Activated T-helper 17 cell treated with anti-CD3 and anti-CD28 coated beads, Interleukin-2, amount 50 U/mL, for 72 hours (primary cell): ENCODE data around the gene IKZF1. TPM values are rescaled to one million over a fixed set of nuclear protein-coding genes. Genes with fewer than 3 reads are reported as not detected.

Experiments used
- ATAC-seq: fragments of 150-1000 bp; cut with Tn5 transposase; replicated peaks from 2 replicates; pipeline ENCODE4 v1.10.0; 2021; ENCODE audit warnings: mild to moderate bottlenecking, moderate library complexity
- H3K27ac Mint-ChIP-seq: one replicate; pipeline ENCODE4 v1.8.0; 2022; ENCODE audit warnings: mixed read lengths
- H3K27me3 Mint-ChIP-seq: one replicate; pipeline ENCODE4 v1.8.0; 2022; ENCODE audit warnings: mixed read lengths
- H3K36me3 Mint-ChIP-seq: one replicate; pipeline ENCODE4 v1.8.0; 2022; ENCODE audit warnings: low read depth, mild to moderate bottlenecking, mixed read lengths
- H3K4me1 Mint-ChIP-seq: one replicate; pipeline ENCODE4 v1.8.0; 2022; ENCODE audit warnings: mixed read lengths
- H3K4me3 Mint-ChIP-seq: one replicate; pipeline ENCODE4 v1.8.0; 2022; ENCODE audit warnings: mild to moderate bottlenecking, mixed read lengths
- H3K9me3 Mint-ChIP-seq: one replicate; pipeline ENCODE4 v1.8.0; 2022; ENCODE audit warnings: mixed read lengths
- total RNA-seq, 2 donors: library from RNA; stranded (reverse); gene quantifications; one replicate each; pipeline ENCODE4 v1.2.3, GENCODE V29; 2022

Gene IKZF1
- total RNA-seq, 2 donors from 2014 or later, result 253 to 343 TPM

GRCh38 chr7:50416527-50417182 lies 112.1 kb downstream of the IKZF1 start:
- Mint-ChIP-seq H3K4me3 (peak overlapping the region; percentile 49), H3K27me3 (no peaks in the 10 kb centered on the region), H3K27ac (peak overlapping the region; percentile 5), H3K9me3 (no peaks in the 10 kb centered on the region), H3K36me3 (no peaks in the 10 kb centered on the region), H3K4me1 (peaks cover 6% of the 10 kb centered on the region)
- no peak for ATAC-seq

DNA sequence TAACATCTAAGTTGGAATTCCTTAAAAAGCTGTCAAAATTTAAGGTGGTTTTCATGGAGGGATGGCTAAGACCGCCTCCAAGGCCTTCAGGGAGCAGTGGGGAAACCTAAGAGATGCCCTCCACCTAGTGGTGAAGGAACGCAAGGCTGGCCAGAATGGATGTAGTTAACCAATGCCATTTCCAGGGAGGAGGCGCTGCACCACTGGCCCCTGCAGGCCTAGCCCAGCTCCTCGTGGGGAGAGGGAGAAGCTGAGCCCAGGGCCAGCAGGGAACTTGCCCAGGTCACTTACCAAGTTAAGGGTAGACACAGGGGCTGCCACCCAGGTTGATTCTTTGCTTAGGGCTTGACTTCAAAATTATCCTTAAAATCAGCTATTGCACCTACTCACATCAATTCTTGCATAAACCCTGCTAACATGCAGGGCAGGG lies 113.6 kb downstream of the IKZF1 start:
- Mint-ChIP-seq H3K4me3 (no peak overlapping the region), H3K36me3 (no peaks in the 10 kb centered on the region), H3K4me1 (no peaks in the 10 kb centered on the region), H3K27me3 (no peaks in the 10 kb centered on the region), H3K27ac (no peak overlapping the region), H3K9me3 (no peaks in the 10 kb centered on the region)
- ATAC-seq, result peak; percentile 99

- Mint-ChIP-seq H3K4me3 (no peak overlapping the region), H3K27ac (no peak overlapping the region), H3K27me3 (no peaks in the 10 kb centered on the region), H3K9me3 (no peaks in the 10 kb centered on the region), H3K4me1 (no peaks in the 10 kb centered on the region), H3K36me3 (no peaks in the 10 kb centered on the region)
- ATAC-seq, result no peak
These were observed 114.2 kb downstream of the IKZF1 start for GRCh38 chr7:50418526-50419290.

GRCh38 chr7:50421043-50421442 lies 116.5 kb downstream of the IKZF1 start:
- H3K27me3 Mint-ChIP-seq, result no peaks in the 10 kb centered on the region
- no peak overlapping the region for H3K27ac Mint-ChIP-seq
- no peaks in the 10 kb centered on the region for H3K9me3 Mint-ChIP-seq
- ATAC-seq, result no peak
- no peak overlapping the region for H3K4me3 Mint-ChIP-seq
- no peaks in the 10 kb centered on the region for H3K36me3 Mint-ChIP-seq
- H3K4me1 Mint-ChIP-seq, result no peaks in the 10 kb centered on the region

- H3K27me3 Mint-ChIP-seq, result no peaks in the 10 kb centered on the region
- no peaks in the 10 kb centered on the region for H3K4me1 Mint-ChIP-seq
- no peak overlapping the region for H3K4me3 Mint-ChIP-seq
- H3K36me3 Mint-ChIP-seq, result no peaks in the 10 kb centered on the region
- ATAC-seq, result no peak
- H3K27ac Mint-ChIP-seq, result no peak overlapping the region
- no peaks in the 10 kb centered on the region for H3K9me3 Mint-ChIP-seq
These were observed 118.3 kb downstream of the IKZF1 start for GRCh38 chr7:50422858-50423257.

- Mint-ChIP-seq H3K27ac (no peak overlapping the region), H3K9me3 (no peaks in the 10 kb centered on the region), H3K4me1 (no peaks in the 10 kb centered on the region), H3K36me3 (no peaks in the 10 kb centered on the region), H3K4me3 (no peak overlapping the region), H3K27me3 (no peaks in the 10 kb centered on the region)
- no peak for ATAC-seq
These were observed 119.3 kb downstream of the IKZF1 start for GRCh38 chr7:50423860-50424259.

GRCh38 chr7:50425318-50425717 lies 120.8 kb downstream of the IKZF1 start:
- Mint-ChIP-seq H3K4me1 (no peaks in the 10 kb centered on the region), H3K36me3 (no peaks in the 10 kb centered on the region), H3K9me3 (no peaks in the 10 kb centered on the region), H3K27ac (no peak overlapping the region), H3K27me3 (no peaks in the 10 kb centered on the region), H3K4me3 (no peak overlapping the region)
- ATAC-seq, result no peak

DNA sequence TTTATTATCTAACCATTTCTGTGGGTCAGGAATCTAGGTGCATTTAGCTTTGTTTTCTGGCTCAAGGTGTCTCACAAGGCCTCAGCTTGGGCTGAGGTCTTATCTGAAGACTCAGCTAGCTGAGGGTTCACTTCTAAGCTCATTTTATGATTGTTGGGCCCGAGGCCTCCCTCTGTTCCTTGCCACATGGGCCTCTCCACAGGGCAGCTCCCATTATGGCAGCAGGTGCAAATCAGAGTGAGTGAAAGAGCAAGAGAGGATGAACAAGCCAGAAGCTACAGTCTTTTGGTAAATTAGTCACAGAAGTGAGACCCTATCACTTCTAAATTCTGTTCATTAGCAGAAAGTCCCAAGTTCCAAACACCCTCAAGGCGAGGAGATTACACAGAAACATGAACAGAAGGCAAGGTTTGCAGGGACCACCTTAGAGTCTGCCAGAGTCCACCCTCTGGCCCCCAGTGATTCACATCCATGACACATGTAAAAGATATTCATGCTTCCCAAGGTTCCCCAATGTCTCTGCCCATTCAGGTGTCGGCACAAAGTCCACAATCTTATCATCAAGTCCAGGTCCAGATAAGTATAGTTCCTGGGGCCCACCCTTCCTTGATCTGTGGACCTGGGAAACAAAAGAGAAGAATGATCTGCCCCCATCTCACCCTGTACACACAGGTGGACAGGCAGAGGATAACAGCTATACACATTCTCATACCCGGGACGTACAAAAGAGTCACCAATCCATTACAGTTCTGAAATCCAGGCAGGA lies 121.9 kb downstream of the IKZF1 start:
- no peak for ATAC-seq
- no peak overlapping the region for H3K4me3 Mint-ChIP-seq
- H3K9me3 Mint-ChIP-seq, result no peaks in the 10 kb centered on the region
- no peak overlapping the region for H3K27ac Mint-ChIP-seq
- H3K27me3 Mint-ChIP-seq, result no peaks in the 10 kb centered on the region
- H3K4me1 Mint-ChIP-seq, result no peaks in the 10 kb centered on the region
- H3K36me3 Mint-ChIP-seq, result no peaks in the 10 kb centered on the region

DNA sequence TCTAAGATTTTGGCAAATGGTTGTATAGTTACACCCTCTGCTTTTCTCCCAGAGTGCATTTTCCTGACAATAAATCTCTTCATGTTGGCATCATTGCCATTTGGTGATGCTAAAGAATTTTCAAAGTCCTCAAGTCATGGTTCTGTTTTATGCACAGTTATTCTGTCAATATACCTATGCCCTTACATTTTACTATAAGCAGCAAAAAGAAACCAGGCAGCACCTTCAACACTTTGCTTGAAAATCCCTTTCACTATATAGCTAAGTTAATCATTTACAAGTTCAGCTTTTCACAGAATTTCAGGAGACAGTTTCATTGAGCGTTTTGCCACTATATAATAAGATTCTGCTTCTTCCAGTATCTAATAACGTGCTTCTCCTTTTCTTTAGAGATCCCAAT lies 123.0 kb downstream of the IKZF1 start:
- Mint-ChIP-seq H3K27me3 (no peaks in the 10 kb centered on the region), H3K36me3 (no peaks in the 10 kb centered on the region), H3K4me3 (no peak overlapping the region), H3K27ac (no peak overlapping the region), H3K9me3 (no peaks in the 10 kb centered on the region), H3K4me1 (no peaks in the 10 kb centered on the region)
- no peak for ATAC-seq

DNA sequence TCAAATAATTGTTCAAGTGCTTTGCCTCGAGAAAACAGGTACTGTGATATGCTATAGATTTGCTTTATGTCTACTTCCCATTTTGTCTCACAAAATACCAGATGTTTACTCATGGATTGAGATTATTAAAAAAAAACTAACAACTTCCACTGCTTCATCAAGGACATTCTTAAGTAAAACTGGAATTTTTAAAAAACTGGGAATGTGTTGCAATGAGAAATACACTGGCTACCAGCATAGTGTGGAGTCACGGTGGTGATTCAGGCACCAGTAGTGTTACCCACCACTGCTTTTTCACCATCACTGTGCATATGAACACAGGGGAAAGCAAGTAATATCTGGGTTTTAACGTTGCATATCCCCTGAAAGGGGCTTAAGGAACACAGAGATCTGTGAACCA lies 124.4 kb downstream of the IKZF1 start:
- no peak overlapping the region for H3K4me3 Mint-ChIP-seq
- no peak overlapping the region for H3K27ac Mint-ChIP-seq
- no peaks in the 10 kb centered on the region for H3K9me3 Mint-ChIP-seq
- no peaks in the 10 kb centered on the region for H3K36me3 Mint-ChIP-seq
- no peaks in the 10 kb centered on the region for H3K4me1 Mint-ChIP-seq
- no peaks in the 10 kb centered on the region for H3K27me3 Mint-ChIP-seq
- no peak for ATAC-seq

GRCh38 chr7:50431316-50431715 lies 126.8 kb downstream of the IKZF1 start:
- H3K4me3 Mint-ChIP-seq, result no peak overlapping the region
- H3K9me3 Mint-ChIP-seq, result no peaks in the 10 kb centered on the region
- H3K36me3 Mint-ChIP-seq, result no peaks in the 10 kb centered on the region
- H3K4me1 Mint-ChIP-seq, result no peaks in the 10 kb centered on the region
- H3K27ac Mint-ChIP-seq, result no peak overlapping the region
- no peak for ATAC-seq
- no peaks in the 10 kb centered on the region for H3K27me3 Mint-ChIP-seq

DNA sequence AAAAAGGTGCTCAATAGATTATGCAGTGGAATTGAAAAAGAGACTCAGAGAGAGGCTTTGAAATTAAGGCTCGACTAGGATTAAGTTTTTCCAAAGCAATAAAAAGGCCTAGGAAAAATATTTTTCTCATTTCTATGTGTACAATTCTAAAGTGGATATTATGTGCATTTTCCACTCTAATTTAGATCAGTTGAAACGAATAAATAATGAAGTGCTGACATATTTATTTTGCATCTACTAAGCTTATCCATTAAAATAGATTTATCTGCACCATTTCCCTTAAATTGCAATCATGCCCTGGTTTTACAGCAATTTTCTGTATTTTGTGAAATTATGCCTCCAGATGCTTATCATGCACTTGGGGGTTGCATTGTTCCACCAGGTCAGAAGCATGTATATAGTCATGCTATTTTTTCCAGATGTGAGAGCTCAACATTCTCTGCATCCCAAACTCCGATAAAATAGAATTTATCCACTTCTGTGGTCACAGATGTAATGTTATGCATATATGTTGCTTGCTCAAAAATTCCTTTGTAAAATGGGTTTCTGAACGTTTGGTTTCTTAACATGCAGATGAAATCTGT lies 127.3 kb downstream of the IKZF1 start:
- H3K4me3 Mint-ChIP-seq, result no peak overlapping the region
- peaks cover 2% of the 10 kb centered on the region for H3K36me3 Mint-ChIP-seq
- no peaks in the 10 kb centered on the region for H3K27me3 Mint-ChIP-seq
- H3K4me1 Mint-ChIP-seq, result no peaks in the 10 kb centered on the region
- no peak for ATAC-seq
- no peaks in the 10 kb centered on the region for H3K9me3 Mint-ChIP-seq
- no peak overlapping the region for H3K27ac Mint-ChIP-seq

- H3K36me3 Mint-ChIP-seq, result peaks cover 43% of the 10 kb centered on the region
- no peak overlapping the region for H3K4me3 Mint-ChIP-seq
- H3K4me1 Mint-ChIP-seq, result no peaks in the 10 kb centered on the region
- H3K27ac Mint-ChIP-seq, result no peak overlapping the region
- H3K9me3 Mint-ChIP-seq, result no peaks in the 10 kb centered on the region
- ATAC-seq, result no peak
- H3K27me3 Mint-ChIP-seq, result no peaks in the 10 kb centered on the region
These were observed 131.8 kb downstream of the IKZF1 start for GRCh38 chr7:50436133-50436806.

- H3K4me1 Mint-ChIP-seq, result peaks cover 38% of the 10 kb centered on the region
- H3K9me3 Mint-ChIP-seq, result no peaks in the 10 kb centered on the region
- peak overlapping the region; percentile 21 for H3K27ac Mint-ChIP-seq
- peaks cover 82% of the 10 kb centered on the region for H3K36me3 Mint-ChIP-seq
- no peaks in the 10 kb centered on the region for H3K27me3 Mint-ChIP-seq
- peak; percentile 57 for ATAC-seq
- peak overlapping the region; percentile 50 for H3K4me3 Mint-ChIP-seq
These were observed 142.0 kb downstream of the IKZF1 start for GRCh38 chr7:50446542-50446960.
